Measurements from ENCODE around the gene BRCA1. TPM values are rescaled to one million over a fixed set of nuclear protein-coding genes. Genes with fewer than 3 reads are reported as not detected.

BRCA1 gene
- total and polyA plus RNA-seq, 2 experiments from 2014 or later = 7.2 to 12.9 TPM

- Histone ChIP-seq H3K9me3 (ENCODE audit: low read depth) (no peaks in the 10 kb centered on the region), H3K27ac (peak overlapping the region; percentile 84), H3K4me3 (no peak overlapping the region), H3K4me1 (ENCODE audit: low read depth) (peaks cover 48% of the 10 kb centered on the region), H3K27me3 (no peaks in the 10 kb centered on the region), H3K36me3 (no peaks in the 10 kb centered on the region)
- TF ChIP-seq, protein P1, sequence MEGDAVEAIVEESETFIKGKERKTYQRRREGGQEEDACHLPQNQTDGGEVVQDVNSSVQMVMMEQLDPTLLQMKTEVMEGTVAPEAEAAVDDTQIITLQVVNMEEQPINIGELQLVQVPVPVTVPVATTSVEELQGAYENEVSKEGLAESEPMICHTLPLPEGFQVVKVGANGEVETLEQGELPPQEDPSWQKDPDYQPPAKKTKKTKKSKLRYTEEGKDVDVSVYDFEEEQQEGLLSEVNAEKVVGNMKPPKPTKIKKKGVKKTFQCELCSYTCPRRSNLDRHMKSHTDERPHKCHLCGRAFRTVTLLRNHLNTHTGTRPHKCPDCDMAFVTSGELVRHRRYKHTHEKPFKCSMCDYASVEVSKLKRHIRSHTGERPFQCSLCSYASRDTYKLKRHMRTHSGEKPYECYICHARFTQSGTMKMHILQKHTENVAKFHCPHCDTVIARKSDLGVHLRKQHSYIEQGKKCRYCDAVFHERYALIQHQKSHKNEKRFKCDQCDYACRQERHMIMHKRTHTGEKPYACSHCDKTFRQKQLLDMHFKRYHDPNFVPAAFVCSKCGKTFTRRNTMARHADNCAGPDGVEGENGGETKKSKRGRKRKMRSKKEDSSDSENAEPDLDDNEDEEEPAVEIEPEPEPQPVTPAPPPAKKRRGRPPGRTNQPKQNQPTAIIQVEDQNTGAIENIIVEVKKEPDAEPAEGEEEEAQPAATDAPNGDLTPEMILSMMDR (IDR thresholded peaks at IDR 0.05; ENCODE audit: low read depth, low read length) = no peak
- peak in 1 of 2 donors; percentile 86 for DNase-seq (ENCODE audit: low read depth in 1 of 2, low spot score in 1 of 2)
Measured at GRCh38 chr17:43018008-43018853, 106.9 kb downstream of the BRCA1 start.

DNA sequence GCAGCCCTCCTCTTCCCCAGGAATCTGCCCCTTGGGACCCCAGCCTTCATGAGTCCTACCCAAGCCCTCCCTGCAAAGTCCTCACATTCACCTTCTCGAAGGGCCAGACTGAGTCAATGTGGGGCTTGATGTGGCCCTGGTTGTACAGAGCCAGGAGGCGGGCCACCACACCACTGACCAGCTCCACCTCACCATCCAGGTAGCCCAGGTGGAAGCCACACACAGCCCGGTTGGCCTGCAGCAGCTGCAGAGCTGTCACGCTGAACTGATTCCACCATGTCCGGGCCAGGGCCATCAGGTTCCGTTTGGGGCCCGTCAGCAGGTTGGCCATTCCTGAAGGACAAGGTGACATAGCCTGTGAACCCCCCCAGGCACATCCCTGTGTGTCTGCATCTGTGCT, 108.9 kb downstream of the BRCA1 start:
- Histone ChIP-seq H3K27me3 (no peaks in the 10 kb centered on the region), H3K9me3 (ENCODE audit: low read depth) (no peaks in the 10 kb centered on the region), H3K4me3 (no peak overlapping the region), H3K27ac (peak overlapping the region; percentile 81), H3K4me1 (ENCODE audit: low read depth) (peaks cover 51% of the 10 kb centered on the region), H3K36me3 (no peaks in the 10 kb centered on the region)
- no peak for DNase-seq (ENCODE audit: low read depth in 1 of 2, low spot score in 1 of 2)
- TF ChIP-seq, protein P1 (IDR thresholded peaks at IDR 0.05; ENCODE audit: low read depth, low read length) = no peak

DNA sequence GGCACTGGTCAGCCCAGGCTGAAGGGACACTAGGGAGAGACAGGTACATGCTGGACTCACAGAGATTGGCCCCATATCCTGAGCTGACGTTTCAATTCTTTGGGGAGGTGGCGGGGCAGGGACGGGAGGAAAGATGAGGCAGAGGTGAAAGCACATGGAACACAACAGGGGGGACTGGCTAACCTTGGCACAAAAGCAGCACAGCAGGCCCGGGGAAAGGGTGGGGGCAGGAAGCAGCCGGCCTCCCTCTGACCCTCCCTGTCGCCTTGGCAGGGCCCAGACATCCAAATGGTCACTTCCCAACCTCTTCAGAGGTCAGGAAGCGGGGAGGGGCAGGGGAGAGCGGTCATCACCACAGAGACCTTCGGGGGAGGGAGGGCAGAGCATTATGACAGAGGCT, 109.6 kb downstream of the BRCA1 start:
- Histone ChIP-seq H3K4me1 (ENCODE audit: low read depth) (peaks cover 51% of the 10 kb centered on the region), H3K27ac (peak overlapping the region; percentile 81), H3K27me3 (no peaks in the 10 kb centered on the region), H3K9me3 (ENCODE audit: low read depth) (no peaks in the 10 kb centered on the region), H3K36me3 (no peaks in the 10 kb centered on the region), H3K4me3 (no peak overlapping the region)
- DNase-seq (ENCODE audit: low read depth in 1 of 2, low spot score in 1 of 2) = no peak
- TF ChIP-seq, protein P1 (IDR thresholded peaks at IDR 0.05; ENCODE audit: low read depth, low read length) = no peak

DNA sequence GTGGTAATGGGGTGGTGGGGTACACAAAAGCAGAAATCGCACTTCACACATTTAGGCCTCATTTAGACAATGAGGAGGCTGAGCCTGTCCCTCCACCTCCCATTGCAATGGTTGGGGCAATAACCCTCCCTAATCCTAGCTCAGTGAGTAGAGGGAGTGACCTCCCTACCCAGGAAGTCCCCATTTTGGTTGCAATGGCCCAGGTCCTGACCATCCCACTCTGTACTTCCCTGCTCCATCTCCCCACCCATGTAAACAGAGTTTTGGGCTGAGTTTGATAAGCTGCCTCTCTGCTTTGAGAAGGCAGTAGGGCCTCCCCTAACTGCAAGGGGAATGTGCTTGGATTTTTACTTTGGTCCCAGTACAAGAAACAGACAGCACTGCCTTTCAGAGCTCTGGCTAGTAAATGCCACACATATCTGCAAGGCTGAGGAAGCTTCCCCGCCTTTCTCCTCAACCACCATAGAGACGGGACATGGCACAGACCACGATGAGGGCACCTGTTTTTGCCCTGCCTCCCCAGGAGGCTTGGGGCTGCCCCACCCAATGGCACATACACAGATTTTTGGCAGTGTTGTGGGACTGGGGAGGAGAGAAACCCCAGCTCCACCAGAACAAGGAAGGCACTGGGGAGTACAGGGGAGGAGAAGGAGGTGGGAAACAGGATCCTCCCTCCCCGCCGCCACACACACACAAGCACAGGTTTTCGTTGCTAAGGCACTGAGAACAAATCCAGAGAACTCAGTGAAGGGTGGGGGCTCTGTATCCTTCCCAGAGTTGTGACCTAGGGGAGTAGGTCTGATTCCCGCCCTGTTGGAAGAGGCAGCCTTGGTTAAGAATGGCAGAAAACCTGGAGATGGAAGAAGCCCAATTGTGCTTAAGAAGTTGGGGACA, 110.3 kb downstream of the BRCA1 start:
- Histone ChIP-seq H3K27ac (peak overlapping the region; percentile 81), H3K4me1 (ENCODE audit: low read depth) (peaks cover 45% of the 10 kb centered on the region), H3K4me3 (no peak overlapping the region), H3K36me3 (no peaks in the 10 kb centered on the region), H3K9me3 (ENCODE audit: low read depth) (no peaks in the 10 kb centered on the region), H3K27me3 (no peaks in the 10 kb centered on the region)
- DNase-seq (ENCODE audit: low read depth in 1 of 2, low spot score in 1 of 2) = no peak
- TF ChIP-seq, protein P1 (IDR thresholded peaks at IDR 0.05; ENCODE audit: low read depth, low read length) = no peak

DNA sequence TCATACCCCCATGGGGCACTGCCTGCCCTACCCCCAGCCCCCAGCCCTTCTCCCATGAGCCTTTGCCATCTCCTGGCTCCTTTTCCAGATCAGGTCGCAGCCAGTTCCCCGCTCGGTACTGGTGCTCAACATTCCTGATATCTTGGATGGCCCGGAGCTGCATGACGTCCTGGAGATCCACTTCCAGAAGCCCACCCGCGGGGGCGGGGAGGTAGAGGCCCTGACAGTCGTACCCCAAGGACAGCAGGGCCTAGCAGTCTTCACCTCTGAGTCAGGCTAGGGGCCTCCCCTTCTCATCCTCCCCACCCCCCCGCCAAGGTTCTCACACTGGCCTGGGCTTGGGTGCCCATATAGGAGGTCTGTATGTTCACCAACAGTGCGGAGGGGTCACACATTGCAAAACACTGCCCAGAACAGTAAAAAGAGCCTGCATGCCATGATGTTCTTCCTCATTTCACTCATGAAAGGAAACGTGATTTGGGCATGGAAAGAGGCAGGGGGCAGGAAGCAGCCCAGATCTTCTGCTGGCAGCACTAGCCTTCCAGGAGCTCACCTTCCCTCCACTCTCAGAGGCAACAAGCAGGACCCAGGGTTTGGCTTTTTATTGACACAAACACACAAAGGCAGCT, 111.0 kb downstream of the BRCA1 start:
- Histone ChIP-seq H3K27ac (peak overlapping the region; percentile 81), H3K36me3 (no peaks in the 10 kb centered on the region)

More for the DNA sequence above, 111.0 kb downstream of the BRCA1 start:
- TF ChIP-seq, protein P1 (IDR thresholded peaks at IDR 0.05; ENCODE audit: low read depth, low read length) = no peak
- Histone ChIP-seq H3K27me3 (no peaks in the 10 kb centered on the region), H3K4me1 (ENCODE audit: low read depth) (peaks cover 37% of the 10 kb centered on the region), H3K4me3 (no peak overlapping the region), H3K9me3 (ENCODE audit: low read depth) (no peaks in the 10 kb centered on the region)
- no peak for DNase-seq (ENCODE audit: low read depth in 1 of 2, low spot score in 1 of 2)

Data from cardiac muscle cell (in vitro differentiated cells and primary cell).